DOHH2 (cell line): Measurements from ENCODE around the gene RSPH6A.

Experiments
- H3F3A ChIP-seq: fragments of 200-600 bp; sonication (generic), shearing (Covaris generic); 2 replicates; pipeline ENCODE4 v1.6.0; 2016; ENCODE audit warnings: antibody characterized with exemption, mild to moderate bottlenecking; ENCODE audit not compliant: control insufficient read depth, insufficient read depth
- H3K27ac ChIP-seq: fragments of 200-600 bp; sonication (generic); 2 replicates; pipeline ENCODE4 v1.5.1; 2014; ENCODE audit warnings: low read depth, mild to moderate bottlenecking, low read length, moderate library complexity
- H3K27me3 ChIP-seq: fragments of 200-600 bp; sonication (generic); 2 replicates; pipeline ENCODE4 v1.6.1; 2014; ENCODE audit warnings: mild to moderate bottlenecking, low read length, mixed read lengths; ENCODE audit not compliant: control insufficient read depth
- H3K36me3 ChIP-seq: fragments of 200-600 bp; sonication (generic); 2 replicates; pipeline ENCODE4 v1.6.1; 2014; ENCODE audit warnings: mild to moderate bottlenecking, low read length, moderate library complexity, mixed read lengths; ENCODE audit not compliant: control insufficient read depth
- H3K4me1 ChIP-seq: fragments of 200-600 bp; sonication (generic); 2 replicates; pipeline ENCODE4 v1.6.1; 2014; ENCODE audit warnings: mild to moderate bottlenecking, low read length, mixed read lengths; ENCODE audit not compliant: control insufficient read depth
- H3K4me2 ChIP-seq: fragments of 200-600 bp; sonication (generic); 2 replicates; pipeline ENCODE4 v1.6.0; 2014; ENCODE audit warnings: mild to moderate bottlenecking, low read length, moderate library complexity
- H3K4me3 ChIP-seq: fragments of 200-600 bp; sonication (generic); 2 replicates; pipeline ENCODE4 v1.5.1; 2014; ENCODE audit warnings: mild to moderate bottlenecking, low read length, mixed read lengths
- H3K79me2 ChIP-seq: fragments of 200-600 bp; sonication (generic); 2 replicates; pipeline ENCODE4 v1.6.1; 2014; ENCODE audit warnings: mild to moderate bottlenecking, low read length, mixed read lengths; ENCODE audit not compliant: control insufficient read depth
- H3K9me2 ChIP-seq: fragments of 200-600 bp; sonication (generic); replicated peaks from 2 replicates; pipeline ENCODE4 v1.6.1; 2014; ENCODE audit warnings: mild to moderate bottlenecking, low read length, mixed read lengths; ENCODE audit not compliant: control insufficient read depth
- H3K9me3 ChIP-seq: fragments of 200-600 bp; sonication (generic); 2 replicates; pipeline ENCODE4 v1.6.1; 2014; ENCODE audit warnings: antibody characterized with exemption, low read length, mixed read lengths; ENCODE audit not compliant: control insufficient read depth, insufficient read depth
- H4K20me1 ChIP-seq: fragments of 200-600 bp; sonication (generic); 2 replicates; pipeline ENCODE4 v1.6.0; 2014; ENCODE audit warnings: low read depth, mild to moderate bottlenecking, antibody characterized with exemption, low read length, moderate library complexity; ENCODE audit not compliant: control insufficient read depth, insufficient read depth
- EZH2phosphoT487 ChIP-seq: fragments of 200-600 bp; sonication (generic); IDR thresholded peaks from 2 replicates; pipeline ENCODE4 v1.6.1; 2017; ENCODE audit warnings: borderline replicate concordance, mild to moderate bottlenecking, antibody characterized with exemption, low read length, moderate library complexity, mixed read lengths
- TF ChIP-seq, protein P1 (sequence below): fragments of 200-600 bp; sonication (generic); IDR thresholded peaks from one replicate; pipeline ENCODE4 v1.5.1; 2014; ENCODE audit warnings: antibody characterized with exemption, mild to moderate bottlenecking, low read depth, low read length; ENCODE audit not compliant: poor library complexity, severe bottlenecking

Gene RSPH6A

DNA sequence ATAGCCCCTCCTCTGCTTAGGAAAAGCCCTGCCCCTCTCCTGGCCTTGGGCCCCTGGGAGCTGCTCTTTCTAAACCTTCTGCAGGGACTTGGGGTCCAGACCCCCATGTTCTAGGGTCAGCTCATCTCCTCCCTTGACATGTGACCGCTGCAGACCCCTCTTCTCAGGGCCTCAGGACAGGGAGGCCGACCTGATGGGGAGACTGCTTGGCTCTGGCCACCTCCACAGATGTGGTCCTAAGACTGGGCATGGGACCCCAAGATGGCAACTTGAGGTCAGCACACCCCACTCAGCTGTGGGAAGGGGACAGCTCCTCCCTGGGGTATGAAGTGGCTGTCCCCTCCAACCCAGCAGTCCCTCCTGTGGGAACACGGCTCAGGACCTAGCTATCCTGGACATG is 42.2 kb downstream of the RSPH6A start:
- Histone ChIP-seq H4K20me1 (no peaks in the 10 kb centered on the region), H3K4me3 (no peak overlapping the region), H3F3A (peaks cover 5% of the 10 kb centered on the region; the same call in 1 of the 2 replicates), H3K9me2 (no peaks in the 10 kb centered on the region), H3K9me3 (no peaks in the 10 kb centered on the region), H3K36me3 (peaks cover 12% of the 10 kb centered on the region; the same call in 1 of the 2 replicates), H3K27ac (peak overlapping the region; percentile 30; the same call in 1 of the 2 replicates), H3K27me3 (peaks cover 4% of the 10 kb centered on the region), H3K79me2 (no peaks in the 10 kb centered on the region), H3K4me1 (peaks cover 36% of the 10 kb centered on the region), H3K4me2 (peak overlapping the region; percentile 40)
- TF ChIP-seq, protein P1, sequence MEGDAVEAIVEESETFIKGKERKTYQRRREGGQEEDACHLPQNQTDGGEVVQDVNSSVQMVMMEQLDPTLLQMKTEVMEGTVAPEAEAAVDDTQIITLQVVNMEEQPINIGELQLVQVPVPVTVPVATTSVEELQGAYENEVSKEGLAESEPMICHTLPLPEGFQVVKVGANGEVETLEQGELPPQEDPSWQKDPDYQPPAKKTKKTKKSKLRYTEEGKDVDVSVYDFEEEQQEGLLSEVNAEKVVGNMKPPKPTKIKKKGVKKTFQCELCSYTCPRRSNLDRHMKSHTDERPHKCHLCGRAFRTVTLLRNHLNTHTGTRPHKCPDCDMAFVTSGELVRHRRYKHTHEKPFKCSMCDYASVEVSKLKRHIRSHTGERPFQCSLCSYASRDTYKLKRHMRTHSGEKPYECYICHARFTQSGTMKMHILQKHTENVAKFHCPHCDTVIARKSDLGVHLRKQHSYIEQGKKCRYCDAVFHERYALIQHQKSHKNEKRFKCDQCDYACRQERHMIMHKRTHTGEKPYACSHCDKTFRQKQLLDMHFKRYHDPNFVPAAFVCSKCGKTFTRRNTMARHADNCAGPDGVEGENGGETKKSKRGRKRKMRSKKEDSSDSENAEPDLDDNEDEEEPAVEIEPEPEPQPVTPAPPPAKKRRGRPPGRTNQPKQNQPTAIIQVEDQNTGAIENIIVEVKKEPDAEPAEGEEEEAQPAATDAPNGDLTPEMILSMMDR = no peak
- no peak for TF ChIP-seq EZH2phosphoT487

DNA sequence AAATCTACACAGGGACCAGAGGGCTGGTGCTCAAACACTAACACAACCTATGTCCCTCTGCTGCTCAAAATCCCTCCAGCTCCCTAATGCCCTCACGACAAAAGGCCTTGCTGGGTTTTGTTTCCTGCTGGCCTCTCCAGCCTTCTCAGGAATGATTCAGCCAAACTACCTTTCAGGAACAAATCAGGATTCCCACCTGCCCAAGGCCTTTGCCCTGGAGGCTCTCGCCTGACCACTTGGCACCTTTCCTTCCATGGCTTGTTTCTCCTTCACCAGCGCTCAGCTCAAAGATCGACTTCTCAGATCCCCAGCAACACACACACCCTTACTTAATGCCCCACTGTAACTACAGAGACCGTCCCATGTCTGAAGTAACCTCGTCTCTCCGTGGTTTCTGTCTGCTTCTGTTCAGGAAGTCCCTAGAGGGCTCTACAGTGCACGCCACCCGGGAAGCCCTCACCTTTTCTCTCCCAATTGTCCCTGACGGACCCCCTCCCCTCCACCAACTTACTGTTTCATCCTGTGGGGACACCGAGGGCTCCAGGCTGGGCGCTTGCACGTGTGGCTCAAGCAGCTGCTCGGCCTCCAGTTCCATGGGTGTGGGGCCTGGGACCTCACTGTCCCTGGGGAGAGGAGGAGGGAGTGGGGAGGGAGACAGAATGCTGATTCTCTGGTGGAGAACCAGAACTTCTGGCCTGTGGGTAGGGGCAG is 42.8 kb downstream of the RSPH6A start:
- Histone ChIP-seq H3K79me2 (no peaks in the 10 kb centered on the region), H3K9me2 (no peaks in the 10 kb centered on the region), H3K27ac (no peak overlapping the region), H3K27me3 (peaks cover 8% of the 10 kb centered on the region), H3K4me1 (peaks cover 37% of the 10 kb centered on the region), H3K4me3 (no peak overlapping the region), H3F3A (peaks cover 5% of the 10 kb centered on the region; the same call in 1 of the 2 replicates), H3K9me3 (no peaks in the 10 kb centered on the region), H4K20me1 (no peaks in the 10 kb centered on the region), H3K36me3 (peaks cover 7% of the 10 kb centered on the region; the same call in 1 of the 2 replicates), H3K4me2 (no peak overlapping the region)
- TF ChIP-seq, protein P1 = no peak
- no peak for TF ChIP-seq EZH2phosphoT487

DNA sequence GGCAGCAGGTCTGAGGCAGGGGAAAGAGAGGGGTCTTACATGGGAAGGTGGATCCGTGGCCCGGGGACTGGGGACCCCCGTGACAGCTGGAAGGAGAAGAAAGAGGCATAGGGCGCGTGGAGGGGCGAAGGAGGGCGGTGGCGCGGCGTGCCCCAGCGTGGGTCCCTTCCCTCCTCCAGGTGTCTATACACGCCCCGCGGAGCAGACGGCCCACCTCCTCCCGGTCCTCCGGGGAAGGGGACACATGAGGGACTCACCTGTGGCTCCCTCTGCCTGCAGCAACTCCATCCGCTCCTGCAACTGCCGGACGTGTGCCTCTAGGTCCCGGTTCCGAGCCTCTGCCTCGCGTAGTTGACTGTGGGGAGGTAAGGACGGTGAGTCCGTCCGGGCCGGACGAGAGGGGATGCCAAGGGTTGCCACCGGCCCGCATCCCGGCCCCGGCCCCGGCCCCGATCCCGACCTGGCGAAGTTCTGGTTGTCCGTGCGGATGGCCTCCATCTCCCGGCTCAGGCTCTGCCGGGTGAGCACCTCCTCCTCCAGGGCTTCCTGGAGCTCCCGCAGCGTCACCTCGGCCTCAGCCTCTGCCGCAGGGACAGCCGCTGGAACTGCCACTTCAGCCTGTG is 43.7 kb downstream of the RSPH6A start:
- Histone ChIP-seq H3K27ac (no peak overlapping the region), H3K9me2 (no peaks in the 10 kb centered on the region), H3K4me3 (no peak overlapping the region; the same call in 1 of the 2 replicates), H3K79me2 (no peaks in the 10 kb centered on the region), H3K9me3 (no peaks in the 10 kb centered on the region), H4K20me1 (no peaks in the 10 kb centered on the region), H3F3A (peaks cover 5% of the 10 kb centered on the region; the same call in 1 of the 2 replicates), H3K27me3 (peaks cover 8% of the 10 kb centered on the region), H3K36me3 (no peaks in the 10 kb centered on the region), H3K4me1 (peaks cover 37% of the 10 kb centered on the region), H3K4me2 (peak overlapping the region; percentile 77; the same call in 1 of the 2 replicates)
- TF ChIP-seq, protein P1 = no peak
- TF ChIP-seq EZH2phosphoT487 = no peak
